Transverse colon (tissue), 3 donors: ENCODE data around the gene SGCE.

ENCODE experiments used
- EP300 ChIP-seq: sonication (generic); formaldehyde crosslinking; IDR thresholded peaks from one replicate; pipeline ENCODE4 v1.6.1; 2017; ENCODE audit warnings: antibody characterized with exemption, low read depth
- TF ChIP-seq, protein P1 (sequence below), 5 experiments: fragments of 200-600 bp in 3 of 5; fragments of 450-650 bp in 2 of 5; sonication (generic) in 3 of 5; IDR thresholded peaks; 1 replicate in 2 of 5; 2 replicates in 3 of 5; pipeline ENCODE4 v1.5.1; 2016 to 2017; ENCODE audit warnings: antibody characterized with exemption in 5 of 5, inconsistent platforms in 3 of 5, mild to moderate bottlenecking in 2 of 5, moderate library complexity in 1 of 5

DNA sequence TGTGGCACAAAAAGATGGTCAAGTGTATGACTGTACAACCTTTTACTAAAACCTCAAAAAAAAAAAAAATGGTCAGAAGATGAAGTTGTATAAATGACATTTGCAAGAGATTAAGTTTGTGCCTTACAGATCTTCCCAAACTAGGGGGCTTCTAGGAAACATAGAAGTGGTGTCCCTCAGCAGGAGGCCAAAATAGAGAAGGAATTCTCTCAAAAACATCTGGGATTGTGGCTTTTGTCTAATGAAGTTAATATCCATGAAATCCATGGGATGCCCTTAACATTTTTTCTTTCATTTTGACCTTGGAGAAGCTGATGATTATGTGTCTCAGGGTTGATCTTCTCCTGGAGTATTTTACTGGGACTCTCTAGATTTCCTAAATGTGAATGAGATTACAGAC is 84.1 kb downstream of the SGCE start:
- TF ChIP-seq, protein P1, sequence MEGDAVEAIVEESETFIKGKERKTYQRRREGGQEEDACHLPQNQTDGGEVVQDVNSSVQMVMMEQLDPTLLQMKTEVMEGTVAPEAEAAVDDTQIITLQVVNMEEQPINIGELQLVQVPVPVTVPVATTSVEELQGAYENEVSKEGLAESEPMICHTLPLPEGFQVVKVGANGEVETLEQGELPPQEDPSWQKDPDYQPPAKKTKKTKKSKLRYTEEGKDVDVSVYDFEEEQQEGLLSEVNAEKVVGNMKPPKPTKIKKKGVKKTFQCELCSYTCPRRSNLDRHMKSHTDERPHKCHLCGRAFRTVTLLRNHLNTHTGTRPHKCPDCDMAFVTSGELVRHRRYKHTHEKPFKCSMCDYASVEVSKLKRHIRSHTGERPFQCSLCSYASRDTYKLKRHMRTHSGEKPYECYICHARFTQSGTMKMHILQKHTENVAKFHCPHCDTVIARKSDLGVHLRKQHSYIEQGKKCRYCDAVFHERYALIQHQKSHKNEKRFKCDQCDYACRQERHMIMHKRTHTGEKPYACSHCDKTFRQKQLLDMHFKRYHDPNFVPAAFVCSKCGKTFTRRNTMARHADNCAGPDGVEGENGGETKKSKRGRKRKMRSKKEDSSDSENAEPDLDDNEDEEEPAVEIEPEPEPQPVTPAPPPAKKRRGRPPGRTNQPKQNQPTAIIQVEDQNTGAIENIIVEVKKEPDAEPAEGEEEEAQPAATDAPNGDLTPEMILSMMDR (IDR thresholded peaks at IDR 0.05): no peak
- no peak for TF ChIP-seq EP300
